ENCODE data around the gene UTF1. TPM values are rescaled to one million over a fixed set of nuclear protein-coding genes. Genes with fewer than 3 reads are reported as not detected.

UTF1 gene
- total and polyA plus RNA-seq, 8 donors = not detected

DNA sequence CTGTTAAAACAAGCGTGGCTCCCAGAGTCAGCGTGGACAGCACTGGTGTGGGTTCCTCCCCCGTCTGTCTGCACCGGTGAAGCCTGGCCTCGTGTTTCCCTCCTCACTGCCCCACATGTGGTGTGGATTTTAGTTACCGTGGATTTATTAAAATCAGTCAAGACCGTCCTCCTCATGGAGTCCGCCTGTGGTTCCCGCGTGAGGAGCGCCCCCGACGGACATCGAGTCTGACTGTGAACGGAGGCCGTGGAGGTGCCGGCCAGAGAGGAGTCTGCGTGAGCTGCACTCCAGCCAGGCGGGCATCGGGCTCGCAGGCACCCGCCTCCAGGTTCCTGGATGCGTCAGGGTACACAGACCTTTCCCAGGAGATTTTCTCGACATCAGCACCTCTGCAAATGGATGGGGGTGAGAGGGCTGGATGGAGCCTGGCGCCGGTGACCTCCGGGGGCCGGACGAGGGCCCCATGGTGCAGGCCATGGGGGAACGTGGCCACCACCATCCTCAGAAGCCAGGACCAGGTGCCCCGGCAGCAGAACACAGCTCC, 26.3 kb upstream of the UTF1 start:
- 85 to 94% (median 89%) methylated on average over 19 to 31 of the region's 31 CpGs for WGBS, 5 donors
- TF ChIP-seq POLR2AphosphoS5 (IDR thresholded peaks at IDR 0.05) (no peak), POLR2A (IDR thresholded peaks at IDR 0.05) (no peak), EP300 (IDR thresholded peaks at IDR 0.05) (no peak)
- TF ChIP-seq, protein P1, sequence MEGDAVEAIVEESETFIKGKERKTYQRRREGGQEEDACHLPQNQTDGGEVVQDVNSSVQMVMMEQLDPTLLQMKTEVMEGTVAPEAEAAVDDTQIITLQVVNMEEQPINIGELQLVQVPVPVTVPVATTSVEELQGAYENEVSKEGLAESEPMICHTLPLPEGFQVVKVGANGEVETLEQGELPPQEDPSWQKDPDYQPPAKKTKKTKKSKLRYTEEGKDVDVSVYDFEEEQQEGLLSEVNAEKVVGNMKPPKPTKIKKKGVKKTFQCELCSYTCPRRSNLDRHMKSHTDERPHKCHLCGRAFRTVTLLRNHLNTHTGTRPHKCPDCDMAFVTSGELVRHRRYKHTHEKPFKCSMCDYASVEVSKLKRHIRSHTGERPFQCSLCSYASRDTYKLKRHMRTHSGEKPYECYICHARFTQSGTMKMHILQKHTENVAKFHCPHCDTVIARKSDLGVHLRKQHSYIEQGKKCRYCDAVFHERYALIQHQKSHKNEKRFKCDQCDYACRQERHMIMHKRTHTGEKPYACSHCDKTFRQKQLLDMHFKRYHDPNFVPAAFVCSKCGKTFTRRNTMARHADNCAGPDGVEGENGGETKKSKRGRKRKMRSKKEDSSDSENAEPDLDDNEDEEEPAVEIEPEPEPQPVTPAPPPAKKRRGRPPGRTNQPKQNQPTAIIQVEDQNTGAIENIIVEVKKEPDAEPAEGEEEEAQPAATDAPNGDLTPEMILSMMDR (IDR thresholded peaks at IDR 0.05) = no peak
- Histone ChIP-seq H3K9me3 (no peaks in the 10 kb centered on the region), H3K27me3 (peaks cover 0 to 34% (median 11%) of the 10 kb centered on the region in 3 donors), H3K36me3 (no peaks in the 10 kb centered on the region), H3K4me1 (no peaks in the 10 kb centered on the region), H3K27ac (no peak overlapping the region), H3K4me3 (no peak overlapping the region)
- intact Hi-C loops (cut with DNase I; ENCODE audit: low total_unique reads) = no loop called here
- no peak for DNase-seq

DNA sequence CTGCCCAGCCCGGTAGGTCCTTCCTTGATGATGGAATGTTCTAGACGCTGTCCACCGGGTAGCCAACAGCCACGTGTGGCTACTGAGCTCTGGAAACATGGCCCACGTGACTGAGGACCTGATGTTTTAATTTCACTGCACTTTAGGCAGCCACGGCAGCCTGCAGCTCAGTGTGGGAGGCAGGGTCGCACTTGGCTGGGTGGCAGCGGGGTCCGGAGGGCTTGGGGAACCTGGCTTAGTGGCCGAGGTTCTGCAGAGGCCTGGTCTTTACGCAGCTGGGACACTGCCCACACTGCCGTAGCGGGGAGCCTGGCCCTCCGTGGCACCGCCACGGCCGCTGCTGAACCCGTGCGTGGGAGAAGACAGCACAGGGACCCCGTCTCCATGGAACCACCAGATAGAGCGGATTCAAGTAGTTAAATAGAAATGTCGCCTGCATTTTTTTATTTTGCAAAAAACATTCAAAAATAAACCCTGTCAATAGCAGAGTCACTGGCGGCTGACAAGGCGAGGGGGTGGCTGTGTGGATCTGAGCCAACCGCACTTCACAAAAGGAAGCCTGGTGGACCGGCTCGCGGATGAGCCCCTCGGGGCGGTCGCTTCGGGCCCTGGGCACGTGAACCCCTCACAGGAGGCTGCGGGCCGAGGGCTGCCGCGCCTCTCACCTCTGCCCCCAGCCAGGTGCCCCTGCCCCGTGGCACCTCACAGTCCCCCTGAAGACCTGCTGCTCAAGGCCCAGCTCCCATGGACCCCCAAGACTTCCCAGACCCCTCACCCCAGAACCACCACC, 25.6 kb upstream of the UTF1 start:
- 89 to 93% (median 91%) methylated on average over 30 to 38 of the region's 38 CpGs for WGBS, 5 donors
- Histone ChIP-seq H3K27ac (no peak overlapping the region), H3K36me3 (no peaks in the 10 kb centered on the region), H3K9me3 (no peaks in the 10 kb centered on the region), H3K27me3 (peaks cover 0 to 29% (median 8%) of the 10 kb centered on the region in 3 donors), H3K4me1 (no peaks in the 10 kb centered on the region), H3K4me3 (no peak overlapping the region)
- DNase-seq = no peak
- intact Hi-C loops (cut with DNase I; ENCODE audit: low total_unique reads) = no loop called here
- TF ChIP-seq EP300 (IDR thresholded peaks at IDR 0.05) = no peak
- TF ChIP-seq POLR2AphosphoS5 (IDR thresholded peaks at IDR 0.05) = no peak
- TF ChIP-seq POLR2A (IDR thresholded peaks at IDR 0.05) = no peak
- TF ChIP-seq, protein P1 (IDR thresholded peaks at IDR 0.05) = no peak

DNA sequence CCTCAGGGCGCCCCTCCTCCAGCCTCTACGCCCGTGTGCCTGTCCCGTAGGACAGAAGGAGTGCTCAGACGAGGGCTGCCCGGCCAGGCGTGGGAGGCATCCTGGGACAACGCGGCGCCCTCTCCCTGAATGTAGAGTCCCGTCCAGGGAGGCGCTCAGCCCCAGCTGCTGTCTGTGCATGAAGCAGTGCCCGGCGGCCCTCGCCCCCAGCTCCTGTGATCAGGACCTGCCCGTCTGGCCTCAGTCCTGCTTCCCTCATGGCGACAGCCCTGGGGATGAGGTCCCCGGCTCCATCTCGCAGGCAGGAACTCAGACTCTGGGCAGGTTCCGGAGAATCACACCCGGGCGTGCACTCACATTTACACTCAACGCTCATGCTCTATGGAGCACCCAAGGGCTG, 24.9 kb upstream of the UTF1 start:
- no peaks in the 10 kb centered on the region for H3K9me3 ChIP-seq
- H3K27me3 ChIP-seq = peaks cover 0 to 22% (median 3%) of the 10 kb centered on the region in 3 donors
- no peaks in the 10 kb centered on the region for H3K36me3 ChIP-seq
- DNase-seq = no peak
- no peaks in the 10 kb centered on the region for H3K4me1 ChIP-seq
- H3K27ac ChIP-seq = no peak overlapping the region
- 86 to 89% (median 87%) methylated on average over 7 to 23 of the region's 23 CpGs for WGBS, 5 donors
- no peak overlapping the region for H3K4me3 ChIP-seq
- intact Hi-C loops (cut with DNase I; ENCODE audit: low total_unique reads) = no loop called here
- TF ChIP-seq EP300 (IDR thresholded peaks at IDR 0.05) = no peak
- no peak for TF ChIP-seq POLR2A (IDR thresholded peaks at IDR 0.05)
- TF ChIP-seq POLR2AphosphoS5 (IDR thresholded peaks at IDR 0.05) = no peak
- TF ChIP-seq, protein P1 (IDR thresholded peaks at IDR 0.05) = no peak

DNA sequence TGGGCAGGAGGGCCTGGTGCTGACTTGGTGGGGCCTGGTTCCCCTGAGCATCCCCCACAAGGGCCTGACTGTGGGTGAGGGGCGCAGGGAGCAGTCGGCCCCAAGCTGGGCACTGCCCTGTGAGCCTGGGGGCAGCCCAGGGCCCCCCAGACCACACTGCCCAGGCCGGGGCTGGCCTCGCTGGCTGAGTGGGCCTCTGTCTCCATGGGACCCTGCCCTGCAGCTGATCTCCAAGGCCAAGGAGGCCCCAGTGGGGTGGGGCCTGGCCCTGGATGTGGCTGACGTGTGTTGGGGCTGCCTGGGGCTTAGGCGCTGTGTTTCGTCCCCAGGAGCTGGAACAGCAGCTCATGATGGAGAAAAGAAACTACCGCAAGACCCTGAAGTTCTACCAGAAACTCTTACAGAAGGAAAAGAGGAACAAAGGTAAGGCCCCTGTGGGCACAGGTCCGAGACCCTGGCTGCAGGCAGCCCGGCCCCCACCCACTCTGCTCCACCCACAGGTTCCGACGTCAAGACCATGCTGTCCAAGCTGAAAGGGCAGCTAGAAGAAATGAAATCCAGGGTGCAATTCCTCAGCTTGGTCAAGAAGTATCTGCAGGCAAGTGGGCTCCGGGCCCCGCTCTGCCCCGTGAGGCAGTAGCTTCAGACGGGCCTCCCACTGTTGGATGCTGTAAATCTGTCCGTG, 23.5 kb upstream of the UTF1 start:
- H3K4me3 ChIP-seq = no peak overlapping the region
- intact Hi-C loops (cut with DNase I; ENCODE audit: low total_unique reads) = no loop called here
- no peak for TF ChIP-seq POLR2AphosphoS5 (IDR thresholded peaks at IDR 0.05)
- TF ChIP-seq POLR2A (IDR thresholded peaks at IDR 0.05) = no peak
- TF ChIP-seq, protein P1 (IDR thresholded peaks at IDR 0.05) = no peak
- no peak for TF ChIP-seq EP300 (IDR thresholded peaks at IDR 0.05)
- DNase-seq = no peak
- H3K9me3 ChIP-seq = no peaks in the 10 kb centered on the region
- H3K36me3 ChIP-seq = no peaks in the 10 kb centered on the region
- WGBS, 5 donors = 82 to 84% (median 83%) methylated on average over 10 to 17 of the region's 17 CpGs
- H3K27ac ChIP-seq = no peak overlapping the region
- peaks cover 0 to 22% (median 0%) of the 10 kb centered on the region in 3 donors for H3K27me3 ChIP-seq
- no peaks in the 10 kb centered on the region for H3K4me1 ChIP-seq

Measured in stomach (tissue), 9 donors.